Mesendoderm (in vitro differentiated cells): ENCODE results near the gene SEC14L2.
A peak's percentile ranks its signal among the peaks of the same experiment; 100 is the strongest.

Experiments used
- DNase-seq: peaks from one replicate; pipeline ENCODE4 v3.0.0; 2013
- H2AK5ac ChIP-seq: 2 replicates; pipeline ENCODE4 v1.6.1; 2013; ENCODE audit warnings: low read length, inconsistent platforms
- H2BK120ac ChIP-seq: 2 replicates; pipeline ENCODE4 v1.6.1; 2013; ENCODE audit warnings: low read depth, mild to moderate bottlenecking, low read length, moderate library complexity, mixed read lengths
- H2BK15ac ChIP-seq: replicated peaks from 2 replicates; pipeline ENCODE4 v1.6.1; 2013; ENCODE audit warnings: low read depth, mild to moderate bottlenecking, moderate library complexity
- H2BK5ac ChIP-seq: 2 replicates; pipeline ENCODE4 v1.6.1; 2013; ENCODE audit warnings: low read length, inconsistent platforms
- H3K18ac ChIP-seq: 2 replicates; pipeline ENCODE4 v1.6.1; 2013; ENCODE audit warnings: mild to moderate bottlenecking, low read length, mixed read lengths
- H3K23ac ChIP-seq: one replicate; pipeline ENCODE4 v1.6.1; 2013; ENCODE audit warnings: low read length
- H3K27ac ChIP-seq: 2 replicates; pipeline ENCODE4 v1.5.1; 2013; ENCODE audit warnings: low read depth, mild to moderate bottlenecking, inconsistent platforms, low read length, moderate library complexity
- H3K27me3 ChIP-seq: 2 replicates; pipeline ENCODE4 v1.6.1; 2013; ENCODE audit warnings: low read length, control low read depth, mild to moderate bottlenecking, inconsistent platforms; ENCODE audit not compliant: insufficient read depth, poor library complexity
- H3K36me3 ChIP-seq: 2 replicates; pipeline ENCODE4 v1.6.1; 2013; ENCODE audit warnings: low read length, inconsistent platforms; ENCODE audit not compliant: control insufficient read depth, insufficient read depth
- H3K4ac ChIP-seq: one replicate; pipeline ENCODE4 v1.6.1; 2013; ENCODE audit warnings: low read depth, mild to moderate bottlenecking, low read length, moderate library complexity
- H3K4me1 ChIP-seq: 2 replicates; pipeline ENCODE4 v1.6.1; 2013; ENCODE audit warnings: low read depth, low read length, inconsistent platforms; ENCODE audit not compliant: control insufficient read depth
- H3K4me2 ChIP-seq: 2 replicates; pipeline ENCODE4 v1.6.1; 2013; ENCODE audit warnings: low read length
- H3K4me3 ChIP-seq: 2 replicates; pipeline ENCODE4 v1.5.1; 2013; ENCODE audit warnings: mild to moderate bottlenecking, low read length
- H3K56ac ChIP-seq: one replicate; pipeline ENCODE4 v1.6.1; 2013; ENCODE audit warnings: low read length
- H3K79me1 ChIP-seq: 2 replicates; pipeline ENCODE4 v1.6.1; 2013; ENCODE audit warnings: low read length, inconsistent platforms
- H3K79me2 ChIP-seq: 2 replicates; pipeline ENCODE4 v1.6.1; 2013; ENCODE audit warnings: mild to moderate bottlenecking, low read length; ENCODE audit not compliant: control insufficient read depth, insufficient read depth
- H3K9ac ChIP-seq: 2 replicates; pipeline ENCODE4 v1.6.1; 2013; ENCODE audit warnings: low read length, inconsistent platforms
- H4K5ac ChIP-seq: one replicate; pipeline ENCODE4 v1.6.1; 2013; ENCODE audit warnings: low read length
- H4K8ac ChIP-seq: one replicate; pipeline ENCODE4 v1.6.1; 2013; ENCODE audit warnings: low read depth, mild to moderate bottlenecking, control low read depth, low read length, moderate library complexity
- WGBS: extraction: QIAGEN DNeasy Blood & Tissue Kit; methylation state at CpG from one replicate; pipeline ENCODE4 v1.1.7; 2013; ENCODE audit warnings: low lambda C conversion rate, missing lambda C conversion rate; ENCODE audit not compliant: insufficient coverage; ENCODE audit errors: extremely low coverage; 5-methylcytosine and 5-hydroxymethylcytosine counted together

The SEC14L2 gene

GRCh38 chr22:30361916-30362650, 34.7 kb upstream of the SEC14L2 start:
- DNase-seq, result no peak

GRCh38 chr22:30362651-30363281, 34.1 kb upstream of the SEC14L2 start:
- Histone ChIP-seq H3K27ac (no peak overlapping the region), H3K4me2 (no peak overlapping the region), H3K36me3 (no peaks in the 10 kb centered on the region), H3K18ac (no peak overlapping the region), H2BK120ac (no peak overlapping the region), H3K23ac (no peak overlapping the region), H3K79me1 (peaks cover 2% of the 10 kb centered on the region), H3K4me3 (no peak overlapping the region), H2BK5ac (no peak overlapping the region), H4K8ac (no peak overlapping the region), H3K56ac (no peak overlapping the region), H2BK15ac (no peak overlapping the region), H3K79me2 (no peaks in the 10 kb centered on the region), H4K5ac (no peak overlapping the region), H3K27me3 (no peaks in the 10 kb centered on the region), H3K9ac (no peak overlapping the region), H3K4me1 (peaks cover 9% of the 10 kb centered on the region), H3K4ac (no peak overlapping the region), H2AK5ac (no peak overlapping the region)
- WGBS, result no CpG with 5 or more reads among the region's 7 CpGs
- peak; percentile 81 for DNase-seq

More at GRCh38 chr22:30361916-30362650, 34.7 kb upstream of the SEC14L2 start:
- Histone ChIP-seq H3K9ac (no peak overlapping the region), H4K5ac (no peak overlapping the region), H3K23ac (no peak overlapping the region), H3K18ac (no peak overlapping the region), H4K8ac (no peak overlapping the region), H3K4me3 (no peak overlapping the region), H3K4ac (no peak overlapping the region), H3K79me1 (peaks cover 2% of the 10 kb centered on the region), H2AK5ac (no peak overlapping the region), H2BK120ac (no peak overlapping the region), H2BK5ac (no peak overlapping the region), H3K27me3 (no peaks in the 10 kb centered on the region), H3K4me2 (no peak overlapping the region), H3K27ac (no peak overlapping the region), H3K79me2 (no peaks in the 10 kb centered on the region), H3K56ac (no peak overlapping the region), H3K4me1 (peaks cover 9% of the 10 kb centered on the region), H2BK15ac (no peak overlapping the region), H3K36me3 (no peaks in the 10 kb centered on the region)
- no CpG with 5 or more reads among the region's 10 CpGs for WGBS

DNA sequence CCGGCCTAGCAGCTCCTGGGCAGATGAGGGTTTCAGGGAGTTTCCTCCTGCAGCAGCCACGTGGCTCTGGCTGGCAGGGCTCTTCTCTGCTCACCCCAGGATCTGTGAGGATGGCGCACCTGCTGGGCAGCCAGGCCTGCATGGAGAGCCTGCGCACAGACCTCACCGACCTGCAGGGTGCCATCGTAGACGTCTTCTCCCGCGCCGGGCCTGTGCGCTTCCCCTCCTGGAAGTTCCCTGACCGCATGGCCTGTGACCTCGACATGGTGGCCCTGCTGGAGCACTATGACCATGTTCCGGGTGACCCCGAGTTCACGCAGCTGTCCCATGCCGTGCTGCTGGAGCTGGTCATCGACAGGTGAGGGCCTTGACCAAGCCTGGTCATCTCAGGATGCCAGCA, 30.9 kb upstream of the SEC14L2 start:
- Histone ChIP-seq H3K4me2 (no peak overlapping the region), H2BK15ac (no peak overlapping the region), H3K9ac (no peak overlapping the region), H2BK5ac (no peak overlapping the region), H3K18ac (no peak overlapping the region), H2AK5ac (no peak overlapping the region), H4K8ac (no peak overlapping the region), H3K79me1 (no peaks in the 10 kb centered on the region), H3K36me3 (no peaks in the 10 kb centered on the region), H4K5ac (no peak overlapping the region), H3K4me1 (peaks cover 5% of the 10 kb centered on the region), H3K56ac (no peak overlapping the region), H3K4ac (no peak overlapping the region), H3K27ac (no peak overlapping the region), H3K4me3 (no peak overlapping the region), H3K79me2 (no peaks in the 10 kb centered on the region), H3K23ac (no peak overlapping the region), H3K27me3 (no peaks in the 10 kb centered on the region), H2BK120ac (no peak overlapping the region)
- WGBS, result no CpG with 5 or more reads among the region's 18 CpGs
- DNase-seq, result no peak

DNA sequence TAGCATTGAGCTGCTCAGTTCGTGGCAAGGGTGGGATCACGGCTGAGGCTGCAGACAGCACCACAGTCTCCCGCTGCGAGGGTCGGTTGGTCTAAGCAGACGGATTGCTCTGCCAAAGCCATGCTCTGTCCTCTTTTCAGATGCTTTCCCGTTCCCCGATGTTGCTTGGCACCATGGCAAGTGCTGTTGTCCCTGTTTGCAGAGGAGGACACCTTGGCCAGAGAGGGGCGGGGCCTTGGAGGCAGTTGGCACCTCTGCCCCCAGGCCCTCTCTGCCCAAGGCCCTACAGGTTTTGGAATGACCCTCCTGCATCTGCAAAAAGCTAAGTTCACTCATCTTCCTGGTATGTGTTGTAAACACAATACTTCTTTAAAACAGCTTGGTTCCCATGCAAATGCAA, 28.4 kb upstream of the SEC14L2 start:
- WGBS, result no CpG with 5 or more reads among the region's 9 CpGs
- H3K79me1 ChIP-seq, result no peaks in the 10 kb centered on the region
- H2BK15ac ChIP-seq, result no peak overlapping the region
- H3K4me3 ChIP-seq, result no peak overlapping the region
- H3K27me3 ChIP-seq, result no peaks in the 10 kb centered on the region
- H2AK5ac ChIP-seq, result no peak overlapping the region
- H3K9ac ChIP-seq, result no peak overlapping the region
- no peak overlapping the region for H3K18ac ChIP-seq
- no peak overlapping the region for H4K5ac ChIP-seq
- no peak overlapping the region for H3K27ac ChIP-seq
- H3K36me3 ChIP-seq, result no peaks in the 10 kb centered on the region
- H3K4me1 ChIP-seq, result no peaks in the 10 kb centered on the region
- no peak overlapping the region for H3K4ac ChIP-seq
- no peak overlapping the region for H2BK120ac ChIP-seq
- no peak overlapping the region for H3K56ac ChIP-seq
- H3K4me2 ChIP-seq, result no peak overlapping the region
- no peak overlapping the region for H2BK5ac ChIP-seq
- no peaks in the 10 kb centered on the region for H3K79me2 ChIP-seq
- H3K23ac ChIP-seq, result no peak overlapping the region
- DNase-seq, result no peak
- no peak overlapping the region for H4K8ac ChIP-seq

GRCh38 chr22:30370641-30371230, 26.1 kb upstream of the SEC14L2 start:
- Histone ChIP-seq H4K5ac (no peak overlapping the region), H3K4me1 (no peaks in the 10 kb centered on the region), H3K27me3 (no peaks in the 10 kb centered on the region), H3K23ac (no peak overlapping the region), H4K8ac (no peak overlapping the region), H3K36me3 (no peaks in the 10 kb centered on the region), H3K4ac (no peak overlapping the region), H3K79me2 (no peaks in the 10 kb centered on the region), H3K79me1 (no peaks in the 10 kb centered on the region), H3K56ac (no peak overlapping the region), H3K4me2 (no peak overlapping the region), H3K27ac (no peak overlapping the region), H2AK5ac (no peak overlapping the region), H2BK120ac (no peak overlapping the region), H2BK15ac (no peak overlapping the region), H3K18ac (no peak overlapping the region), H3K9ac (no peak overlapping the region), H3K4me3 (no peak overlapping the region), H2BK5ac (no peak overlapping the region)
- no peak for DNase-seq
- no CpG with 5 or more reads among the region's 19 CpGs for WGBS
